A549 (cell line): ENCODE measurements around the gene CREBZF.
"Not testable (repeated sequence)": the region's sequence is repeated elsewhere in the genome, so short reads cannot be mapped to it uniquely, and the experiment has no call there.

Source experiments
- BHLHE40 ChIP-seq: IDR thresholded peaks from 2 replicates; pipeline ENCODE4 v1.6.1; 2012; ENCODE audit warnings: low read depth, low read length, inconsistent platforms
- CEBPB ChIP-seq, 2 experiments: fragments of >200 bp in 1 of 2; sonication (Bioruptor Twin) in 1 of 2; formaldehyde crosslinking in 1 of 2; IDR thresholded peaks; 2 replicates each; pipeline ENCODE4 v1.6.1; 2012 to 2016
- ELK1 ChIP-seq: fragments of 150-350 bp; IDR thresholded peaks from 2 replicates; pipeline ENCODE4 v1.6.1; 2014; ENCODE audit warnings: low read depth, mild to moderate bottlenecking, low read length
- EP300 ChIP-seq, 2 experiments: fragments of >200 bp; sonication (Bioruptor Twin); formaldehyde crosslinking; IDR thresholded peaks; 2 replicates in 1 of 2; 3 replicates in 1 of 2; pipeline ENCODE4 v1.6.1; 2016 to 2017
- HOXB13 ChIP-seq: fragments of 250-450 bp; sonication (Bioruptor Pico); IDR thresholded peaks from 2 replicates; pipeline ENCODE4 v1.5.0; 2020; ENCODE audit warnings: low read depth, mild to moderate bottlenecking, moderate library complexity
- MYC ChIP-seq: IDR thresholded peaks from 2 replicates; pipeline ENCODE4 v1.6.1; 2012; ENCODE audit warnings: mild to moderate bottlenecking, inconsistent platforms, low read length, improper control_type of control experiment, borderline replicate concordance
- NFE2L2 ChIP-seq: fragments of 150-350 bp; conservative IDR thresholded peaks from 2 replicates; pipeline ENCODE4 v1.6.1; 2014; ENCODE audit warnings: low read length
- POLR2A ChIP-seq: IDR thresholded peaks from 2 replicates; pipeline ENCODE4 v1.6.1; 2012; ENCODE audit warnings: mild to moderate bottlenecking, low read length
- SREBF2 ChIP-seq: fragments of 450-650 bp; IDR thresholded peaks from 2 replicates; pipeline ENCODE4 v1.6.1; 2014; ENCODE audit warnings: mild to moderate bottlenecking, moderate library complexity
- TF ChIP-seq, protein P1 (sequence below): fragments of >200 bp; sonication (Bioruptor Twin); formaldehyde crosslinking; IDR thresholded peaks from 3 replicates; pipeline ENCODE4 v1.5.1; 2016

- not testable (repeated sequence) for TF ChIP-seq EP300 (IDR thresholded peaks at IDR 0.05); HOXB13 (CRISPR knock-in tag); ELK1; SREBF2; BHLHE40; CEBPB (IDR thresholded peaks at IDR 0.05); POLR2A; MYC; NFE2L2
- TF ChIP-seq, protein P1, sequence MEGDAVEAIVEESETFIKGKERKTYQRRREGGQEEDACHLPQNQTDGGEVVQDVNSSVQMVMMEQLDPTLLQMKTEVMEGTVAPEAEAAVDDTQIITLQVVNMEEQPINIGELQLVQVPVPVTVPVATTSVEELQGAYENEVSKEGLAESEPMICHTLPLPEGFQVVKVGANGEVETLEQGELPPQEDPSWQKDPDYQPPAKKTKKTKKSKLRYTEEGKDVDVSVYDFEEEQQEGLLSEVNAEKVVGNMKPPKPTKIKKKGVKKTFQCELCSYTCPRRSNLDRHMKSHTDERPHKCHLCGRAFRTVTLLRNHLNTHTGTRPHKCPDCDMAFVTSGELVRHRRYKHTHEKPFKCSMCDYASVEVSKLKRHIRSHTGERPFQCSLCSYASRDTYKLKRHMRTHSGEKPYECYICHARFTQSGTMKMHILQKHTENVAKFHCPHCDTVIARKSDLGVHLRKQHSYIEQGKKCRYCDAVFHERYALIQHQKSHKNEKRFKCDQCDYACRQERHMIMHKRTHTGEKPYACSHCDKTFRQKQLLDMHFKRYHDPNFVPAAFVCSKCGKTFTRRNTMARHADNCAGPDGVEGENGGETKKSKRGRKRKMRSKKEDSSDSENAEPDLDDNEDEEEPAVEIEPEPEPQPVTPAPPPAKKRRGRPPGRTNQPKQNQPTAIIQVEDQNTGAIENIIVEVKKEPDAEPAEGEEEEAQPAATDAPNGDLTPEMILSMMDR: not testable (repeated sequence)
Observed at GRCh38 chr11:85611643-85612042, 53.3 kb downstream of the CREBZF start.
